Panc1 (cell line): Measurements from ENCODE around the gene NOXO1.

Source experiments
- CTCF ChIP-seq: fragments of 450-650 bp; IDR thresholded peaks from 2 replicates; pipeline ENCODE4 v1.5.1; 2017; ENCODE audit warnings: mild to moderate bottlenecking
- TF ChIP-seq, protein P1 (sequence below), 2 experiments: IDR thresholded peaks; 2 replicates each; pipeline ENCODE4 v1.6.1; 2011 to 2012; ENCODE audit warnings: low read depth in 2 of 2, control low read depth in 1 of 2, low read length in 1 of 2, mild to moderate bottlenecking in 1 of 2, moderate library complexity in 1 of 2; ENCODE audit not compliant: insufficient read depth in 1 of 2

DNA sequence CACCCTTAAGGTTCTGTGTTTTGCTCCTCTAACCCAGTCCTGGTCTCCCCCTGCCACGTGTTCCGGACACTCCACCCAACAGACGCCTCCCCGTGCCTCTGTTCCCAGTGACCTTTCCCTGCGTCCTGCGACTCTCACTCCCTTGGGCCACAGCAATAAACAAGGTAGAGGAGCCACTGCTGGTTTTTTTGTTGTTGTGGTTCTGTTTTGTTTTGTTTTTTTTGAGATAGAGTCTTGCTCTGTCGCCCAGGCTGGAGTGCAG, 34.6 kb upstream of the NOXO1 start:
- TF ChIP-seq CTCF, result no peak
- TF ChIP-seq, protein P1, sequence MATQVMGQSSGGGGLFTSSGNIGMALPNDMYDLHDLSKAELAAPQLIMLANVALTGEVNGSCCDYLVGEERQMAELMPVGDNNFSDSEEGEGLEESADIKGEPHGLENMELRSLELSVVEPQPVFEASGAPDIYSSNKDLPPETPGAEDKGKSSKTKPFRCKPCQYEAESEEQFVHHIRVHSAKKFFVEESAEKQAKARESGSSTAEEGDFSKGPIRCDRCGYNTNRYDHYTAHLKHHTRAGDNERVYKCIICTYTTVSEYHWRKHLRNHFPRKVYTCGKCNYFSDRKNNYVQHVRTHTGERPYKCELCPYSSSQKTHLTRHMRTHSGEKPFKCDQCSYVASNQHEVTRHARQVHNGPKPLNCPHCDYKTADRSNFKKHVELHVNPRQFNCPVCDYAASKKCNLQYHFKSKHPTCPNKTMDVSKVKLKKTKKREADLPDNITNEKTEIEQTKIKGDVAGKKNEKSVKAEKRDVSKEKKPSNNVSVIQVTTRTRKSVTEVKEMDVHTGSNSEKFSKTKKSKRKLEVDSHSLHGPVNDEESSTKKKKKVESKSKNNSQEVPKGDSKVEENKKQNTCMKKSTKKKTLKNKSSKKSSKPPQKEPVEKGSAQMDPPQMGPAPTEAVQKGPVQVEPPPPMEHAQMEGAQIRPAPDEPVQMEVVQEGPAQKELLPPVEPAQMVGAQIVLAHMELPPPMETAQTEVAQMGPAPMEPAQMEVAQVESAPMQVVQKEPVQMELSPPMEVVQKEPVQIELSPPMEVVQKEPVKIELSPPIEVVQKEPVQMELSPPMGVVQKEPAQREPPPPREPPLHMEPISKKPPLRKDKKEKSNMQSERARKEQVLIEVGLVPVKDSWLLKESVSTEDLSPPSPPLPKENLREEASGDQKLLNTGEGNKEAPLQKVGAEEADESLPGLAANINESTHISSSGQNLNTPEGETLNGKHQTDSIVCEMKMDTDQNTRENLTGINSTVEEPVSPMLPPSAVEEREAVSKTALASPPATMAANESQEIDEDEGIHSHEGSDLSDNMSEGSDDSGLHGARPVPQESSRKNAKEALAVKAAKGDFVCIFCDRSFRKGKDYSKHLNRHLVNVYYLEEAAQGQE (IDR thresholded peaks at IDR 0.05; ENCODE audit: insufficient read depth in 1 of 2, low read depth in 2 of 2, low read length in 1 of 2), result no peak
